ENCODE results near the gene AASDH.
A peak's percentile ranks its signal among the peaks of the same experiment; 100 is the strongest.

The AASDH gene

DNA sequence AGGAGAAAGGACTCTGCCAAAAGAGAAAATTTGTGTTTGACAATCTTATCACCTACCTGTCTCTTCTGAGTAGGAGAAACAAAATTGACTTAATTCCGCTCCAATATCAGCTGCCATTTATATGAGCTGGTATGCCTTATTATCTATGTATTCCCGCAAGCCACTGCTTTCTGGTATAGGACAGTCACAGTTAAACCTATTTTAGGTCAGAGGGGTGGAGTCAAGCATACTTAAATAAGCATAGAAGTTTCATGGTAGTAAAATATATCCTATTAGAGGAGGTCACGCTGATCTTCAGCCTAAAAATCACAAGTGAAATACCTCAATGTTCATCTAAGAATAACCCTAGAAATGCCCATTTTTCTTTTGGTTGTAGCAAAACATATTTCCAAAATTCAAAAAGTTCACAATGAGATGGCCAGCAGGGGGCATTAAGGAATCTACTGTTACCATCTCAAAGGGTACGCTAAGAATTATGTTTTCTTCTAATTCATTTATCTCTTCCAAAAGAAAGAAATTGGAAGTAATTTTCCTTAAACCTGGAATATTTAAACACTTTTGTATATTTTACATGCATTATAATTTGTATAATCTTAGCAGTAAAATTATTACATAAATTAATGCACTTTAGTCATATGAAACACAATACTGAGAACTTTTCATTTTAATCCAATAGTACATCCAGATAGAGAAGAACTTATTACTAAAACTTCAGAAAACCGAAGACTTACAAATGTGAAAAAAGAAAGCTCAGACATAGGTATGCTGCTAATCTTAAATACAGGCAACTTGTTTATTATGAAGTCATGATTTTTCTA, 37.6 kb upstream of the AASDH start:
- no peaks in the 10 kb centered on the region for H3K9me3 ChIP-seq (ENCODE audit: control insufficient read depth in 5 of 5, low read length in 5 of 5)
- no peaks in the 10 kb centered on the region for H3K27me3 ChIP-seq (ENCODE audit: control insufficient read depth in 5 of 5, insufficient read depth in 4 of 5, low read length in 5 of 5)
- H3K9ac ChIP-seq (ENCODE audit: low read length in 5 of 5): peak overlapping the region in 1 of 5 donors; percentile 11
- H3K36me3 ChIP-seq (ENCODE audit: control insufficient read depth in 5 of 5, insufficient read depth in 5 of 5, low read length in 5 of 5): no peaks in the 10 kb centered on the region
- no peak overlapping the region for H3K27ac ChIP-seq (ENCODE audit: low read depth, low read length)
- H3K4me3 ChIP-seq (ENCODE audit: low read depth in 1 of 5, low read length in 5 of 5): no peak overlapping the region
- H3K4me1 ChIP-seq (ENCODE audit: control insufficient read depth in 5 of 5, insufficient read depth in 5 of 5, low read length in 5 of 5): no peaks in the 10 kb centered on the region

DNA sequence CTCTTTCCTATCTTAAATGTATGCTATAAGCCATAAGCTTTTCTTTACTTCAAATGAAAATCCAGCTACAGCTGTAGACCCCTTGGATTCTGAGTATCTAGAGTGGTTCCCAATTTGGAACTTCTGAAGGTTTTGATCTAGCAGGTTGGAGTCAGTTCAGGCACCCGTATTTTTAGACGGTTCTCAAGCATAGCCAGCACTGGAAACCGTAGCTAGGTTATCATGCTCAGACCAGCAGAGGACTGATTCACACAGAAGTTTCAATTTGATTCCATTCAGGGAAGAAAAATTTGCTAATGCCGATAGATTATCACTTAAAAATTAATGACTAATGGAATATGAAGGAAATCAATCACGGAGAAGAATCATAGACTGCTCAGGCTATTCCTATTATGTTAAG, 36.9 kb upstream of the AASDH start:
- H3K4me1 ChIP-seq (ENCODE audit: control insufficient read depth in 5 of 5, insufficient read depth in 5 of 5, low read length in 5 of 5): no peaks in the 10 kb centered on the region
- no peak overlapping the region for H3K27ac ChIP-seq (ENCODE audit: low read depth, low read length)
- no peaks in the 10 kb centered on the region for H3K9me3 ChIP-seq (ENCODE audit: control insufficient read depth in 5 of 5, low read length in 5 of 5)
- no peaks in the 10 kb centered on the region for H3K36me3 ChIP-seq (ENCODE audit: control insufficient read depth in 5 of 5, insufficient read depth in 5 of 5, low read length in 5 of 5)
- H3K27me3 ChIP-seq (ENCODE audit: control insufficient read depth in 5 of 5, insufficient read depth in 4 of 5, low read length in 5 of 5): no peaks in the 10 kb centered on the region
- peak overlapping the region in 1 of 5 donors; percentile 11 for H3K9ac ChIP-seq (ENCODE audit: low read length in 5 of 5)
- no peak overlapping the region for H3K4me3 ChIP-seq (ENCODE audit: low read depth in 1 of 5, low read length in 5 of 5)

DNA sequence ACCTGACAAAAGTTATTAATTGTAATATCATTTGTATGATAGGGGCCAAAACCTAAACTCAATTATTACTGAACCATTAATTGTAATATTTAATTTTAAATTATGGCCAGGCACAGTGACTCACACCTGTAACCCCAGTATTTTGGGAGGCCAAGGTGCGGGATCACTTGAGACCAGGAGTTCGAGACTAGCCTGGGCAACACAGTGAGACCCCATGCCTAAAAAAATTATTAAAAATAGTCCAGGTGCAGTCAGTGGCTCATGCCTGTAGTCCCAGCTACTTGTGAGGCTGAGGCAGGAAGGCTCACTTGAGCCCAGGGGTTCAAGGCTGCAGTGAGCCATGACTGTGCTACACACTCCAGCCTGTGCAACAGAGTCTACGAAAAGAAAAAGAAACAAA, 30.1 kb upstream of the AASDH start:
- H3K4me1 ChIP-seq (ENCODE audit: control insufficient read depth in 5 of 5, insufficient read depth in 5 of 5, low read length in 5 of 5): no peaks in the 10 kb centered on the region
- H3K9me3 ChIP-seq (ENCODE audit: control insufficient read depth in 5 of 5, low read length in 5 of 5): no peaks in the 10 kb centered on the region
- H3K27ac ChIP-seq (ENCODE audit: low read depth, low read length): no peak overlapping the region
- H3K9ac ChIP-seq (ENCODE audit: low read length in 5 of 5): no peak overlapping the region
- no peaks in the 10 kb centered on the region for H3K27me3 ChIP-seq (ENCODE audit: control insufficient read depth in 5 of 5, insufficient read depth in 4 of 5, low read length in 5 of 5)
- H3K4me3 ChIP-seq (ENCODE audit: low read depth in 1 of 5, low read length in 5 of 5): no peak overlapping the region
- no peaks in the 10 kb centered on the region for H3K36me3 ChIP-seq (ENCODE audit: control insufficient read depth in 5 of 5, insufficient read depth in 5 of 5, low read length in 5 of 5)

GRCh38 chr4:56416349-56416748, 29.1 kb upstream of the AASDH start:
- Histone ChIP-seq H3K9ac (ENCODE audit: low read length in 5 of 5) (no peak overlapping the region), H3K9me3 (ENCODE audit: control insufficient read depth in 5 of 5, low read length in 5 of 5) (no peaks in the 10 kb centered on the region), H3K4me1 (ENCODE audit: control insufficient read depth in 5 of 5, insufficient read depth in 5 of 5, low read length in 5 of 5) (no peaks in the 10 kb centered on the region), H3K36me3 (ENCODE audit: control insufficient read depth in 5 of 5, insufficient read depth in 5 of 5, low read length in 5 of 5) (no peaks in the 10 kb centered on the region), H3K27me3 (ENCODE audit: control insufficient read depth in 5 of 5, insufficient read depth in 4 of 5, low read length in 5 of 5) (no peaks in the 10 kb centered on the region), H3K27ac (ENCODE audit: low read depth, low read length) (no peak overlapping the region), H3K4me3 (ENCODE audit: low read depth in 1 of 5, low read length in 5 of 5) (no peak overlapping the region)

GRCh38 chr4:56414135-56414670, 26.9 kb upstream of the AASDH start:
- no peak overlapping the region for H3K9ac ChIP-seq (ENCODE audit: low read length in 5 of 5)
- H3K9me3 ChIP-seq (ENCODE audit: control insufficient read depth in 5 of 5, low read length in 5 of 5): no peaks in the 10 kb centered on the region
- H3K27ac ChIP-seq (ENCODE audit: low read depth, low read length): no peak overlapping the region
- no peaks in the 10 kb centered on the region for H3K27me3 ChIP-seq (ENCODE audit: control insufficient read depth in 5 of 5, insufficient read depth in 4 of 5, low read length in 5 of 5)
- H3K36me3 ChIP-seq (ENCODE audit: control insufficient read depth in 5 of 5, insufficient read depth in 5 of 5, low read length in 5 of 5): no peaks in the 10 kb centered on the region
- H3K4me3 ChIP-seq (ENCODE audit: low read depth in 1 of 5, low read length in 5 of 5): no peak overlapping the region
- H3K4me1 ChIP-seq (ENCODE audit: control insufficient read depth in 5 of 5, insufficient read depth in 5 of 5, low read length in 5 of 5): peaks cover 0 to 9% (median 8%) of the 10 kb centered on the region in 5 donors

- no peaks in the 10 kb centered on the region for H3K27me3 ChIP-seq (ENCODE audit: control insufficient read depth in 5 of 5, insufficient read depth in 4 of 5, low read length in 5 of 5)
- peaks cover 0 to 6% (median 3%) of the 10 kb centered on the region in 5 donors for H3K36me3 ChIP-seq (ENCODE audit: control insufficient read depth in 5 of 5, insufficient read depth in 5 of 5, low read length in 5 of 5)
- no peaks in the 10 kb centered on the region for H3K9me3 ChIP-seq (ENCODE audit: control insufficient read depth in 5 of 5, low read length in 5 of 5)
- peak overlapping the region in 1 of 5 donors; percentile 24 for H3K9ac ChIP-seq (ENCODE audit: low read length in 5 of 5)
- peaks cover 0 to 9% (median 8%) of the 10 kb centered on the region in 5 donors for H3K4me1 ChIP-seq (ENCODE audit: control insufficient read depth in 5 of 5, insufficient read depth in 5 of 5, low read length in 5 of 5)
- peak overlapping the region; percentile 37 to 64 (median 53) for H3K4me3 ChIP-seq (ENCODE audit: low read depth in 1 of 5, low read length in 5 of 5)
- H3K27ac ChIP-seq (ENCODE audit: low read depth, low read length): no peak overlapping the region
Observed at GRCh38 chr4:56410247-56411062, 23.2 kb upstream of the AASDH start.

DNA sequence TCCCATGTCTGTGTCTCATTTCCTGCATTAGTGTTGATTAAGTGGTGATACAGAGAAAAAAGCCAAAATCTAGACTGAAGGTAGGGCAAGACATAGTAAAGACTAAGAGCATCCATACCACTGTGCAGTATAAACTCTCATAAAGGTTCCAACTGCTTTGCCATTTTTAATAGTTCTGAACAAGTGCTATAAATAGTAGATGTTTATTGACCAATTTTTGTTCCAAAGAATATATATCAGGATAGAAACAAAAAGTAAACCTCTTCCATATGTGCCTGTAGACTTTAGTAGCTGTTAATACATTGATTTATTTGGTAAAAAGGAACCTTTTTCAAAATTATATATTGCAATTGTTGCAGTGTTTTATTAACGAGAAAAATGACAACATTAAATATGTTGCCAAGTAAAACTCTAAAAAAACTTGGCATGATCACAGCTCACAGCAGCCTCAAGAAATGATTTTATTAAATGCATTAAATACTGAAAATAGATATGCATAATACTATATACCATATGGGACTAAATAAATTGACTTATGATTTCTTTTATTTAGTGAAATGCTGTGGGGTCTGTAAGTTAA, 22.3 kb upstream of the AASDH start:
- Histone ChIP-seq H3K9me3 (ENCODE audit: control insufficient read depth in 5 of 5, low read length in 5 of 5) (no peaks in the 10 kb centered on the region), H3K4me1 (ENCODE audit: control insufficient read depth in 5 of 5, insufficient read depth in 5 of 5, low read length in 5 of 5) (peaks cover 0 to 9% (median 8%) of the 10 kb centered on the region in 5 donors), H3K4me3 (ENCODE audit: low read depth in 1 of 5, low read length in 5 of 5) (peak overlapping the region in 1 of 5 donors; percentile 12), H3K9ac (ENCODE audit: low read length in 5 of 5) (no peak overlapping the region), H3K27ac (ENCODE audit: low read depth, low read length) (no peak overlapping the region), H3K27me3 (ENCODE audit: control insufficient read depth in 5 of 5, insufficient read depth in 4 of 5, low read length in 5 of 5) (no peaks in the 10 kb centered on the region), H3K36me3 (ENCODE audit: control insufficient read depth in 5 of 5, insufficient read depth in 5 of 5, low read length in 5 of 5) (peaks cover 0 to 10% (median 4%) of the 10 kb centered on the region in 5 donors)

DNA sequence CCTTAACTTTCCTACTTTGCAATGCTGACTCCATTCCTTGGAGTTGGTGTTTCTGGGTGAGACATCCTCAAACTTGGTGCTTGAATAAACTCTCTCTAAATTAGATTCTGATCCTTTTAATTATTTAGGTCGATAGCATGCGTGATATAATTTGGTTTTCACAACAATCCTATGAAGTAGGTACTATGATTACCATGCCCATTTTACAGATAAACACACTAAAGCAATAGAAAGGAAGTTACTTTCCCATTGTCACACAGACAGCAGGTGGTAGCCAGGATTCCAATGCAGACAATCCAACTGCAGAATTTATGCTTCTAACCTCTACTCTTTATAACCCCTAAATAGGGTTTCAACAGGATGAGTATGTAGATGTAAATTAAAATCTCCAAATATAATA, 21.7 kb upstream of the AASDH start:
- H3K9ac ChIP-seq (ENCODE audit: low read length in 5 of 5): no peak overlapping the region
- peaks cover 0 to 10% (median 4%) of the 10 kb centered on the region in 5 donors for H3K36me3 ChIP-seq (ENCODE audit: control insufficient read depth in 5 of 5, insufficient read depth in 5 of 5, low read length in 5 of 5)
- H3K9me3 ChIP-seq (ENCODE audit: control insufficient read depth in 5 of 5, low read length in 5 of 5): no peaks in the 10 kb centered on the region
- peaks cover 0 to 9% (median 8%) of the 10 kb centered on the region in 5 donors for H3K4me1 ChIP-seq (ENCODE audit: control insufficient read depth in 5 of 5, insufficient read depth in 5 of 5, low read length in 5 of 5)
- H3K27me3 ChIP-seq (ENCODE audit: control insufficient read depth in 5 of 5, insufficient read depth in 4 of 5, low read length in 5 of 5): no peaks in the 10 kb centered on the region
- H3K27ac ChIP-seq (ENCODE audit: low read depth, low read length): no peak overlapping the region
- no peak overlapping the region for H3K4me3 ChIP-seq (ENCODE audit: low read depth in 1 of 5, low read length in 5 of 5)

DNA sequence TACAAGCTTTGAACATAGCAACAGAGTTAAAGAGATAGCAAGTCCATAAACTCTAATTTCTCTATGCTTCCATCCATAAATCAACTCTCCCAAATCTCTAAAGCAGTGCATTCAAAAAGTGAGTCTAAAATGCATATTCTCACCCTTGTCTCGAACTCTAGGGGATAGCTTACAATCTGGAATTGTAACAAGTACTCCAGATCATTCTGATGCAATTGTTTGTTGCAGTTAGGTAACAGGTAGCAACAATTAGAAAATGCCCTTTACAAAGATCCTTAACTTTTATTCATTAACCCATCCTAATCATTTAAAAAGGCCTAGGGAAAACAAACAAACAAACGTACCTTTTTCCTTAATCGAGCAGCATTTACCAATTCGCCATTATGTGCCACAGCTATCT, 18.9 kb upstream of the AASDH start:
- Histone ChIP-seq H3K4me3 (ENCODE audit: low read depth in 1 of 5, low read length in 5 of 5) (no peak overlapping the region), H3K9ac (ENCODE audit: low read length in 5 of 5) (no peak overlapping the region), H3K27me3 (ENCODE audit: control insufficient read depth in 5 of 5, insufficient read depth in 4 of 5, low read length in 5 of 5) (no peaks in the 10 kb centered on the region), H3K9me3 (ENCODE audit: control insufficient read depth in 5 of 5, low read length in 5 of 5) (no peaks in the 10 kb centered on the region), H3K27ac (ENCODE audit: low read depth, low read length) (no peak overlapping the region), H3K4me1 (ENCODE audit: control insufficient read depth in 5 of 5, insufficient read depth in 5 of 5, low read length in 5 of 5) (peaks cover 0 to 9% (median 8%) of the 10 kb centered on the region in 5 donors), H3K36me3 (ENCODE audit: control insufficient read depth in 5 of 5, insufficient read depth in 5 of 5, low read length in 5 of 5) (peaks cover 0 to 10% (median 5%) of the 10 kb centered on the region in 5 donors)

All from subcutaneous abdominal adipose tissue (tissue), 5 donors.